Activated CD8-positive, alpha-beta T cell treated with anti-CD3 and anti-CD28 coated beads, Interleukin-2, amount 10 ng/mL, durations not matched to agents 7 days and 5 days (primary cell): Measurements from ENCODE around the gene ZBTB7A. TPM values are rescaled to one million over a fixed set of nuclear protein-coding genes. Genes with fewer than 3 reads are reported as not detected.

ENCODE experiments used
- ATAC-seq: fragments of 150-1000 bp; cut with Tn5 transposase; one replicate; pipeline ENCODE4 v1.10.0; 2021; ENCODE audit warnings: moderate library complexity
- CTCF ChIA-PET: fragments of 350-600 bp; sonication (Branson Sonifier 250); formaldehyde crosslinking; loops from one replicate; lab custom pipeline; 2021; ENCODE audit warnings: antibody characterized with exemption; lab: Charles Lee
- POLR2A ChIA-PET: fragments of 350-600 bp; sonication (Branson Sonifier 250); formaldehyde crosslinking; loops from one replicate; lab custom pipeline; 2021; ENCODE audit warnings: antibody characterized with exemption; lab: Charles Lee
- DNase-seq: peaks from one replicate; pipeline ENCODE4 v3.0.0-alpha.2; 2020
- H3K27ac Mint-ChIP-seq: one replicate; pipeline ENCODE4 v1.8.0; 2021; ENCODE audit warnings: mild to moderate bottlenecking, mixed read lengths
- H3K27me3 Mint-ChIP-seq: one replicate; pipeline ENCODE4 v1.8.0; 2021; ENCODE audit warnings: low read depth, mixed read lengths
- H3K36me3 Mint-ChIP-seq: one replicate; pipeline ENCODE4 v1.8.0; 2021; ENCODE audit warnings: low read depth, mixed read lengths
- H3K4me1 Mint-ChIP-seq: one replicate; pipeline ENCODE4 v1.8.0; 2021; ENCODE audit warnings: low read depth, mixed read lengths
- H3K4me3 Mint-ChIP-seq: one replicate; pipeline ENCODE4 v1.8.0; 2021; ENCODE audit warnings: mild to moderate bottlenecking, mixed read lengths
- H3K9me3 Mint-ChIP-seq: one replicate; pipeline ENCODE4 v1.8.0; 2022; ENCODE audit warnings: mixed read lengths; ENCODE audit not compliant: insufficient read depth
- total RNA-seq, 2 experiments: library from RNA; stranded (reverse); gene quantifications; one replicate each; pipeline ENCODE4 v1.2.3, GENCODE V29; 2021

The ZBTB7A gene
- total RNA-seq, 2 experiments from 2014 or later = 59.1 to 63.1 TPM

- Mint-ChIP-seq H3K27me3 (no peaks in the 10 kb centered on the region), H3K27ac (peak overlapping the region; percentile 64), H3K36me3 (peaks cover 11% of the 10 kb centered on the region), H3K4me3 (peak overlapping the region; percentile 67), H3K9me3 (no peaks in the 10 kb centered on the region), H3K4me1 (peaks cover 38% of the 10 kb centered on the region)
- CTCF ChIA-PET = interaction anchor here (0.6 to 2.4 kb wide), 4 partner anchors 18 to 73 kb away, joined by 3 to 11 read pairs (median 6); no protein-coding TSS in a partner anchor
- ATAC-seq = peak; percentile 0
- DNase-seq = no peak
- POLR2A ChIA-PET = interaction anchor here (0.8 to 1.3 kb wide), 8 partner anchors 18 to 78 kb away, joined by 3 to 7 read pairs (median 4); no protein-coding TSS in a partner anchor
Measured at GRCh38 chr19:4066176-4066606, 508 bp downstream of the ZBTB7A start.

- H3K36me3 Mint-ChIP-seq = peaks cover 11% of the 10 kb centered on the region
- no peaks in the 10 kb centered on the region for H3K27me3 Mint-ChIP-seq
- H3K9me3 Mint-ChIP-seq = no peaks in the 10 kb centered on the region
- ChIA-PET POLR2A (interaction anchor here (0.8 to 1.3 kb wide), 8 partner anchors 19 to 78 kb away, joined by 3 to 7 read pairs (median 4); no protein-coding TSS in a partner anchor), CTCF (interaction anchor here (0.6 to 2.4 kb wide), 4 partner anchors 18 to 74 kb away, joined by 3 to 11 read pairs (median 6); no protein-coding TSS in a partner anchor)
- peak overlapping the region; percentile 67 for H3K4me3 Mint-ChIP-seq
- H3K4me1 Mint-ChIP-seq = peaks cover 42% of the 10 kb centered on the region
- peak overlapping the region; percentile 64 for H3K27ac Mint-ChIP-seq
- peak; percentile 97 for DNase-seq
- ATAC-seq = peak; percentile 72
Measured at GRCh38 chr19:4065430-4066175, 1.1 kb downstream of the ZBTB7A start.

GRCh38 chr19:4064496-4065260, 2.0 kb downstream of the ZBTB7A start:
- H3K4me1 Mint-ChIP-seq = peaks cover 42% of the 10 kb centered on the region
- peak overlapping the region; percentile 86 for H3K27ac Mint-ChIP-seq
- H3K9me3 Mint-ChIP-seq = no peaks in the 10 kb centered on the region
- H3K4me3 Mint-ChIP-seq = peak overlapping the region; percentile 84
- ChIA-PET POLR2A (interaction anchor here (0.6 kb wide), 1 partner anchor 51 kb away, joined by 3 read pairs; no protein-coding TSS in a partner anchor), CTCF (interaction anchor here (1.5 kb wide), 1 partner anchor 75 kb away, joined by 5 read pairs; no protein-coding TSS in a partner anchor)
- no peak for ATAC-seq
- DNase-seq = peak; percentile 57
- H3K36me3 Mint-ChIP-seq = peaks cover 15% of the 10 kb centered on the region
- H3K27me3 Mint-ChIP-seq = no peaks in the 10 kb centered on the region

GRCh38 chr19:4064149-4064495, 2.6 kb downstream of the ZBTB7A start:
- Mint-ChIP-seq H3K27me3 (no peaks in the 10 kb centered on the region), H3K4me1 (peaks cover 39% of the 10 kb centered on the region), H3K27ac (peak overlapping the region; percentile 86), H3K4me3 (peak overlapping the region; percentile 84), H3K36me3 (peaks cover 15% of the 10 kb centered on the region), H3K9me3 (no peaks in the 10 kb centered on the region)
- no peak for ATAC-seq
- no peak for DNase-seq
- POLR2A ChIA-PET = no interaction called here
- CTCF ChIA-PET = interaction anchor here (1.5 kb wide), 1 partner anchor 76 kb away, joined by 5 read pairs; no protein-coding TSS in a partner anchor

- H3K27ac Mint-ChIP-seq = peak overlapping the region; percentile 86
- H3K36me3 Mint-ChIP-seq = peaks cover 15% of the 10 kb centered on the region
- CTCF ChIA-PET = interaction anchor here (1.5 kb wide), 1 partner anchor 76 kb away, joined by 5 read pairs; no protein-coding TSS in a partner anchor
- no peaks in the 10 kb centered on the region for H3K27me3 Mint-ChIP-seq
- no peak for ATAC-seq
- H3K4me3 Mint-ChIP-seq = peak overlapping the region; percentile 84
- no peak for DNase-seq
- H3K4me1 Mint-ChIP-seq = peaks cover 34% of the 10 kb centered on the region
- no peaks in the 10 kb centered on the region for H3K9me3 Mint-ChIP-seq
- POLR2A ChIA-PET = no interaction called here
Measured at GRCh38 chr19:4063369-4064148, 3.1 kb downstream of the ZBTB7A start.

GRCh38 chr19:4062419-4063368, 4.0 kb downstream of the ZBTB7A start:
- no peak for ATAC-seq
- peaks cover 16% of the 10 kb centered on the region for H3K36me3 Mint-ChIP-seq
- ChIA-PET POLR2A (no interaction called here), CTCF (interaction anchor here (1.5 kb wide), 1 partner anchor 77 kb away, joined by 5 read pairs; no protein-coding TSS in a partner anchor)
- no peaks in the 10 kb centered on the region for H3K27me3 Mint-ChIP-seq
- H3K27ac Mint-ChIP-seq = peak overlapping the region; percentile 60
- no peaks in the 10 kb centered on the region for H3K9me3 Mint-ChIP-seq
- DNase-seq = no peak
- H3K4me3 Mint-ChIP-seq = peak overlapping the region; percentile 84
- peaks cover 29% of the 10 kb centered on the region for H3K4me1 Mint-ChIP-seq

GRCh38 chr19:4061683-4062418, 4.8 kb downstream of the ZBTB7A start:
- H3K4me3 Mint-ChIP-seq = no peak overlapping the region
- DNase-seq = no peak
- H3K9me3 Mint-ChIP-seq = no peaks in the 10 kb centered on the region
- no peaks in the 10 kb centered on the region for H3K27me3 Mint-ChIP-seq
- ATAC-seq = no peak
- peaks cover 23% of the 10 kb centered on the region for H3K36me3 Mint-ChIP-seq
- POLR2A ChIA-PET = no interaction called here
- no peak overlapping the region for H3K27ac Mint-ChIP-seq
- peaks cover 32% of the 10 kb centered on the region for H3K4me1 Mint-ChIP-seq
- CTCF ChIA-PET = no interaction called here

- ChIA-PET POLR2A (no interaction called here), CTCF (no interaction called here)
- peaks cover 24% of the 10 kb centered on the region for H3K36me3 Mint-ChIP-seq
- ATAC-seq = no peak
- no peaks in the 10 kb centered on the region for H3K27me3 Mint-ChIP-seq
- no peak overlapping the region for H3K27ac Mint-ChIP-seq
- peak overlapping the region; percentile 28 for H3K4me3 Mint-ChIP-seq
- H3K9me3 Mint-ChIP-seq = no peaks in the 10 kb centered on the region
- no peak for DNase-seq
- H3K4me1 Mint-ChIP-seq = peaks cover 33% of the 10 kb centered on the region
Measured at GRCh38 chr19:4061178-4061682, 5.5 kb downstream of the ZBTB7A start.

GRCh38 chr19:4060621-4061177, 6.0 kb downstream of the ZBTB7A start:
- DNase-seq = no peak
- H3K4me3 Mint-ChIP-seq = peak overlapping the region; percentile 58
- H3K27me3 Mint-ChIP-seq = no peaks in the 10 kb centered on the region
- peaks cover 33% of the 10 kb centered on the region for H3K4me1 Mint-ChIP-seq
- POLR2A ChIA-PET = no interaction called here
- CTCF ChIA-PET = interaction anchor here (1.8 kb wide), 1 partner anchor 79 kb away, joined by 4 read pairs; no protein-coding TSS in a partner anchor
- ATAC-seq = no peak
- peak overlapping the region; percentile 80 for H3K27ac Mint-ChIP-seq
- no peaks in the 10 kb centered on the region for H3K9me3 Mint-ChIP-seq
- peaks cover 29% of the 10 kb centered on the region for H3K36me3 Mint-ChIP-seq
